Measurements from ENCODE around the gene SDK1.

Gene SDK1

GRCh38 chr7:4191525-4191924, 890.5 kb downstream of the SDK1 start:
- DNase-seq = no peak

GRCh38 chr7:4195660-4196059, 894.6 kb downstream of the SDK1 start:
- DNase-seq = no peak

GRCh38 chr7:4196121-4196819, 895.2 kb downstream of the SDK1 start:
- DNase-seq = no peak

- DNase-seq = no peak
Measured at GRCh38 chr7:4198301-4198700, 897.2 kb downstream of the SDK1 start.

GRCh38 chr7:4200546-4201094, 899.6 kb downstream of the SDK1 start:
- DNase-seq = no peak

GRCh38 chr7:4201566-4201965, 900.5 kb downstream of the SDK1 start:
- no peak for DNase-seq

GRCh38 chr7:4202154-4202736, 901.2 kb downstream of the SDK1 start:
- DNase-seq = no peak

GRCh38 chr7:4202954-4203353, 901.9 kb downstream of the SDK1 start:
- DNase-seq = no peak

GRCh38 chr7:4203626-4204512, 902.8 kb downstream of the SDK1 start:
- DNase-seq = no peak

GRCh38 chr7:4204513-4205165, 903.6 kb downstream of the SDK1 start:
- no peak for DNase-seq

- DNase-seq = no peak
Measured at GRCh38 chr7:4205828-4206227, 904.8 kb downstream of the SDK1 start.

GRCh38 chr7:4207011-4207410, 906.0 kb downstream of the SDK1 start:
- DNase-seq = no peak

- no peak for DNase-seq
Measured at GRCh38 chr7:4208086-4208485, 907.0 kb downstream of the SDK1 start.

GRCh38 chr7:4208586-4208985, 907.5 kb downstream of the SDK1 start:
- no peak for DNase-seq

- DNase-seq = no peak
Measured at GRCh38 chr7:4209126-4209525, 908.1 kb downstream of the SDK1 start.

- no peak for DNase-seq
Measured at GRCh38 chr7:4209966-4210365, 908.9 kb downstream of the SDK1 start.

GRCh38 chr7:4210821-4211220, 909.8 kb downstream of the SDK1 start:
- no peak for DNase-seq

GRCh38 chr7:4211261-4211660, 910.2 kb downstream of the SDK1 start:
- no peak for DNase-seq

GRCh38 chr7:4212376-4212775, 911.3 kb downstream of the SDK1 start:
- DNase-seq = no peak

- no peak for DNase-seq
Measured at GRCh38 chr7:4214291-4215155, 913.5 kb downstream of the SDK1 start.

GRCh38 chr7:4215176-4215720, 914.2 kb downstream of the SDK1 start:
- no peak for DNase-seq

- no peak for DNase-seq
Measured at GRCh38 chr7:4216016-4216415, 915.0 kb downstream of the SDK1 start.

Data from NCI-H774 (cell line).